Activated CD4-positive, CD25-positive, alpha-beta regulatory T cell treated with anti-CD3 and anti-CD28 coated beads, Interleukin-2, amount 50 U/mL, for 72 hours (primary cell): Measurements from ENCODE around the gene IGF1R.

ENCODE experiments used
- DNase-seq: peaks from one replicate; pipeline ENCODE4 v3.0.0; 2021

The IGF1R gene

GRCh38 chr15:98730860-98731711 lies 82.7 kb downstream of the IGF1R start:
- no peak for DNase-seq

GRCh38 chr15:98731712-98732450 lies 83.5 kb downstream of the IGF1R start:
- DNase-seq, result no peak

- no peak for DNase-seq
These were observed 84.8 kb downstream of the IGF1R start for GRCh38 chr15:98733098-98733497.

- no peak for DNase-seq
These were observed 86.3 kb downstream of the IGF1R start for GRCh38 chr15:98734466-98735199.

- DNase-seq, result no peak
These were observed 87.0 kb downstream of the IGF1R start for GRCh38 chr15:98735304-98735703.

GRCh38 chr15:98735895-98736617 lies 87.7 kb downstream of the IGF1R start:
- DNase-seq, result no peak

GRCh38 chr15:98737159-98737558 lies 88.8 kb downstream of the IGF1R start:
- no peak for DNase-seq

- no peak for DNase-seq
These were observed 89.4 kb downstream of the IGF1R start for GRCh38 chr15:98737721-98738120.

GRCh38 chr15:98738689-98739401 lies 90.5 kb downstream of the IGF1R start:
- no peak for DNase-seq

GRCh38 chr15:98740295-98740694 lies 92.0 kb downstream of the IGF1R start:
- no peak for DNase-seq

- DNase-seq, result no peak
These were observed 92.6 kb downstream of the IGF1R start for GRCh38 chr15:98740963-98741362.

- DNase-seq, result no peak
These were observed 94.8 kb downstream of the IGF1R start for GRCh38 chr15:98743177-98743576.

- DNase-seq, result no peak
These were observed 96.2 kb downstream of the IGF1R start for GRCh38 chr15:98744506-98744905.

- no peak for DNase-seq
These were observed 96.8 kb downstream of the IGF1R start for GRCh38 chr15:98745179-98745578.

GRCh38 chr15:98745650-98746374 lies 97.5 kb downstream of the IGF1R start:
- DNase-seq, result no peak

- DNase-seq, result no peak
These were observed 98.2 kb downstream of the IGF1R start for GRCh38 chr15:98746375-98747155.

- no peak for DNase-seq
These were observed 103.4 kb downstream of the IGF1R start for GRCh38 chr15:98751767-98752166.

GRCh38 chr15:98753726-98754656 lies 105.7 kb downstream of the IGF1R start:
- no peak for DNase-seq

GRCh38 chr15:98754657-98755022 lies 106.3 kb downstream of the IGF1R start:
- no peak for DNase-seq

- DNase-seq, result no peak
These were observed 106.8 kb downstream of the IGF1R start for GRCh38 chr15:98755138-98755537.
